ENCODE results near the gene MYH7. TPM values are rescaled to one million over a fixed set of nuclear protein-coding genes. Genes with fewer than 3 reads are reported as not detected.

The MYH7 gene
- total RNA-seq, 5 donors from 2014 or later (not counting 1 experiment from before 2014, with no cell fraction given), result not detected

DNA sequence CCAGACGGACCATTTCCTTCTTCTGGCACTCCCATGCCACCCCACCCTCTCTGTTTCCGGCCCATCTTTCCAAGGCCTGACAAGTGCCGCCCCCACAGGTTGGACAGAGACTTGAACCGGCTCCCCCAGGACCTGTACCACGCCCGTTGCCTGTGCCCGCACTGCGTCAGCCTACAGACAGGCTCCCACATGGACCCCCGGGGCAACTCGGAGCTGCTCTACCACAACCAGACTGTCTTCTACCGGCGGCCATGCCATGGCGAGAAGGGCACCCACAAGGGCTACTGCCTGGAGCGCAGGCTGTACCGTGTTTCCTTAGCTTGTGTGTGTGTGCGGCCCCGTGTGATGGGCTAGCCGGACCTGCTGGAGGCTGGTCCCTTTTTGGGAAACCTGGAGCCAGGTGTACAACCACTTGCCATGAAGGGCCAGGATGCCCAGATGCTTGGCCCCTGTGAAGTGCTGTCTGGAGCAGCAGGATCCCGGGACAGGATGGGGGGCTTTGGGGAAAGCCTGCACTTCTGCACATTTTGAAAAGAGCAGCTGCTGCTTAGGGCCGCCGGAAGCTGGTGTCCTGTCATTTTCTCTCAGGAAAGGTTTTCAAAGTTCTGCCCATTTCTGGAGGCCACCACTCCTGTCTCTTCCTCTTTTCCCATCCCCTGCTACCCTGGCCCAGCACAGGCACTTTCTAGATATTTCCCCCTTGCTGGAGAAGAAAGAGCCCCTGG lies 59.8 kb downstream of the MYH7 start:
- Histone ChIP-seq H3K36me3 (ENCODE audit: control insufficient read depth in 2 of 2, extremely low read depth in 1 of 2, insufficient read depth in 1 of 2, low read length in 1 of 2) (no peaks in the 10 kb centered on the region), H3K4me1 (ENCODE audit: control insufficient read depth in 1 of 2, extremely low read depth in 1 of 2, insufficient read depth in 2 of 2, low read length in 2 of 2) (no peaks in the 10 kb centered on the region), H3K27me3 (replicated peaks in 1 of 2; ENCODE audit: control insufficient read depth in 2 of 2, extremely low read depth in 1 of 2, insufficient read depth in 2 of 2, low read length in 1 of 2) (peaks cover 0 to 39% of the 10 kb centered on the region in 2 experiments), H3K4me3 (ENCODE audit: control insufficient read depth in 1 of 2, extremely low read depth in 1 of 2, low read length in 1 of 2) (no peak overlapping the region), H3K9me3 (no peaks in the 10 kb centered on the region), H3K27ac (ENCODE audit: low read length) (no peak overlapping the region)
- Mint-ChIP-seq H3K4me1 (no peaks in the 10 kb centered on the region), H3K27me3 (peaks cover 3 to 9% of the 10 kb centered on the region in 2 donors), H3K36me3 (no peaks in the 10 kb centered on the region), H3K9me3 (no peaks in the 10 kb centered on the region), H3K27ac (no peak overlapping the region), H3K4me3 (no peak overlapping the region)
- ATAC-seq (replicated peaks in 1 of 4) (no peak), DNase-seq (no peak)
- WGBS (ENCODE audit: insufficient coverage), result 89% methylated on average over 16 of the region's 21 CpGs
- POLR2A ChIA-PET, result no interaction called here
- CTCF ChIA-PET, result no interaction called here

DNA sequence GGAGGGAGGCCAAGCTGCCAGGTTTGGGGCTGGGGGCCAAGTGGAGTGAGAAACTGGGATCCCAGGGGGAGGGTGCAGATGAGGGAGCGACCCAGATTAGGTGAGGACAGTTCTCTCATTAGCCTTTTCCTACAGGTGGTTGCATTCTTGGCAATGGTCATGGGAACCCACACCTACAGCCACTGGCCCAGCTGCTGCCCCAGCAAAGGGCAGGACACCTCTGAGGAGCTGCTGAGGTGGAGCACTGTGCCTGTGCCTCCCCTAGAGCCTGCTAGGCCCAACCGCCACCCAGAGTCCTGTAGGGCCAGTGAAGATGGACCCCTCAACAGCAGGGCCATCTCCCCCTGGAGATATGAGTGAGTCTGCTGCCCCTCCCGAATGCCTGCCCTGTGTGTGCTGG lies 62.4 kb downstream of the MYH7 start:
- Histone ChIP-seq H3K27ac (ENCODE audit: low read length) (no peak overlapping the region), H3K36me3 (ENCODE audit: control insufficient read depth in 2 of 2, extremely low read depth in 1 of 2, insufficient read depth in 1 of 2, low read length in 1 of 2) (no peaks in the 10 kb centered on the region), H3K27me3 (replicated peaks in 1 of 2; ENCODE audit: control insufficient read depth in 2 of 2, extremely low read depth in 1 of 2, insufficient read depth in 2 of 2, low read length in 1 of 2) (peaks cover under 1 to 20% of the 10 kb centered on the region in 2 experiments), H3K4me3 (ENCODE audit: control insufficient read depth in 1 of 2, extremely low read depth in 1 of 2, low read length in 1 of 2) (no peak overlapping the region), H3K9me3 (no peaks in the 10 kb centered on the region), H3K4me1 (ENCODE audit: control insufficient read depth in 1 of 2, extremely low read depth in 1 of 2, insufficient read depth in 2 of 2, low read length in 2 of 2) (no peaks in the 10 kb centered on the region)
- POLR2A ChIA-PET, result interaction anchor here in 1 of 2 donors (0.6 kb wide), 1 partner anchor 288 kb away, joined by 3 read pairs; no protein-coding TSS in a partner anchor
- ATAC-seq (replicated peaks in 1 of 4) (peak in 1 of 4 experiments; percentile 15), DNase-seq (no peak)
- Mint-ChIP-seq H3K36me3 (no peaks in the 10 kb centered on the region), H3K27me3 (peaks cover 9 to 11% of the 10 kb centered on the region in 2 donors), H3K9me3 (no peaks in the 10 kb centered on the region), H3K4me3 (no peak overlapping the region), H3K27ac (no peak overlapping the region), H3K4me1 (no peaks in the 10 kb centered on the region)
- CTCF ChIA-PET, result interaction anchor here in 1 of 2 donors (0.6 kb wide), 1 partner anchor 47 kb away, joined by 3 read pairs; no protein-coding TSS in a partner anchor
- WGBS (ENCODE audit: insufficient coverage), result 100% methylated on average over 1 of the region's 3 CpGs

DNA sequence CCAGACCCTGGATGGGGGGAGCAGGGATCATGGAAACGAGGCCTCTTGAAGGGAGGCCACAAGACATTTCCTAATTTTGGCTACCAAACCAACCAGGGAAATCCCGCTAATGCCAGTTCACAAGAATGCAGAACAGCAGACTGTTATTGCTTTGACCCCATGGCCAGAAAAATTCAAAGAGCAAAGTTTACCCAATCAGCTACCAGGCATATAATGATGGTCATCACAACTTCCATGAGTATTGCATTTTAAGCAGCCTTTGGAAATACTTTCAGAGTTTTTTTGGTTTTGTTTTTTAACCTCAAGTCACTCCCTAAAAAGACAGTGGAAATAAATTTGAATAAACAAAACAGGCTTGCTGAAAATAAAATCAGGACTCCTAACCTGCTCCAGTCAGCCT lies 63.0 kb downstream of the MYH7 start, which contains the start of gene IL25:
Gene IL25 (plus strand): TSS at position 301 of the 400 bp plus-strand sequence.
- ATAC-seq (replicated peaks in 1 of 4) (no peak), DNase-seq (no peak)
- Mint-ChIP-seq H3K4me1 (no peaks in the 10 kb centered on the region), H3K27ac (no peak within 1 kb of the TSS), H3K9me3 (no peaks in the 10 kb centered on the region), H3K36me3 (no peaks in the 10 kb centered on the region), H3K27me3 (peaks cover 13 to 16% of the 10 kb centered on the region in 2 donors), H3K4me3 (no peak within 1 kb of the TSS)
- 75% methylated on average over 1 of the region's 2 CpGs for WGBS (ENCODE audit: insufficient coverage)
- H3K4me3 ChIP-seq (ENCODE audit: control insufficient read depth in 1 of 2, extremely low read depth in 1 of 2, low read length in 1 of 2), result no peak within 1 kb of the TSS
- no peaks in the 10 kb centered on the region for H3K9me3 ChIP-seq
- H3K36me3 ChIP-seq (ENCODE audit: control insufficient read depth in 2 of 2, extremely low read depth in 1 of 2, insufficient read depth in 1 of 2, low read length in 1 of 2), result no peaks in the 10 kb centered on the region
- POLR2A ChIA-PET, result no interaction called here
- CTCF ChIA-PET, result no interaction called here
- H3K4me1 ChIP-seq (ENCODE audit: control insufficient read depth in 1 of 2, extremely low read depth in 1 of 2, insufficient read depth in 2 of 2, low read length in 2 of 2), result no peaks in the 10 kb centered on the region
- H3K27me3 ChIP-seq (replicated peaks in 1 of 2; ENCODE audit: control insufficient read depth in 2 of 2, extremely low read depth in 1 of 2, insufficient read depth in 2 of 2, low read length in 1 of 2), result peaks cover 3 to 21% of the 10 kb centered on the region in 2 experiments
- H3K27ac ChIP-seq (ENCODE audit: low read length), result no peak within 1 kb of the TSS

DNA sequence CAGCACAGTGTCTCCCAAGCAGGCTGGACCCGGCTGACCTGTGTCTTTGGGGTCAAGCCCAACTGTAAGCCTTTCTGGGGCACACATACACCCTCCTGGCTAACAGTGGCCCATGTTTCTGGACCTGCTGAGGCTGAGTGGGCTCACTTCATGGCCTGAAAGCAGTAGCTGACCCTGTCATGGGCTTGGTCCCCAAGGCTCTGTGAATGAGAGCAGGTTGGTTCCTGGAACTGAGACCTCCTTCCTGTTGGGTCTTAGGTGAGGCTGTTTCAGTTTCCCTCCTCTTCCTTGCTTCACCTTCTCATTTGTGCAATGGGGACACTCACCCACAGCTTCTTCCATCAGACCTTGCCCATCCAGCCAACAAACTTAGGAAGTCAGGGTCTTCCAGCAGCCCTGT lies 63.6 kb downstream of the MYH7 start:
- H3K27ac ChIP-seq (ENCODE audit: low read length), result no peak overlapping the region
- Mint-ChIP-seq H3K27ac (no peak overlapping the region), H3K4me1 (peaks cover 0 to 2% (median 0%) of the 10 kb centered on the region in 3 donors), H3K36me3 (no peaks in the 10 kb centered on the region), H3K27me3 (peaks cover 19 to 20% of the 10 kb centered on the region in 2 donors), H3K9me3 (no peaks in the 10 kb centered on the region), H3K4me3 (no peak overlapping the region)
- DNase-seq, result no peak
- ChIA-PET POLR2A (no interaction called here), CTCF (no interaction called here)
- H3K4me3 ChIP-seq (ENCODE audit: control insufficient read depth in 1 of 2, extremely low read depth in 1 of 2, low read length in 1 of 2), result no peak overlapping the region
- no peaks in the 10 kb centered on the region for H3K9me3 ChIP-seq
- no peaks in the 10 kb centered on the region for H3K36me3 ChIP-seq (ENCODE audit: control insufficient read depth in 2 of 2, extremely low read depth in 1 of 2, insufficient read depth in 1 of 2, low read length in 1 of 2)
- ATAC-seq (replicated peaks in 1 of 4), result no peak
- H3K4me1 ChIP-seq (ENCODE audit: control insufficient read depth in 1 of 2, extremely low read depth in 1 of 2, insufficient read depth in 2 of 2, low read length in 2 of 2), result no peaks in the 10 kb centered on the region
- H3K27me3 ChIP-seq (replicated peaks in 1 of 2; ENCODE audit: control insufficient read depth in 2 of 2, extremely low read depth in 1 of 2, insufficient read depth in 2 of 2, low read length in 1 of 2), result peaks cover 4 to 22% of the 10 kb centered on the region in 2 experiments
- WGBS (ENCODE audit: insufficient coverage), result 60% methylated on average over 1 of the region's 1 CpG

DNA sequence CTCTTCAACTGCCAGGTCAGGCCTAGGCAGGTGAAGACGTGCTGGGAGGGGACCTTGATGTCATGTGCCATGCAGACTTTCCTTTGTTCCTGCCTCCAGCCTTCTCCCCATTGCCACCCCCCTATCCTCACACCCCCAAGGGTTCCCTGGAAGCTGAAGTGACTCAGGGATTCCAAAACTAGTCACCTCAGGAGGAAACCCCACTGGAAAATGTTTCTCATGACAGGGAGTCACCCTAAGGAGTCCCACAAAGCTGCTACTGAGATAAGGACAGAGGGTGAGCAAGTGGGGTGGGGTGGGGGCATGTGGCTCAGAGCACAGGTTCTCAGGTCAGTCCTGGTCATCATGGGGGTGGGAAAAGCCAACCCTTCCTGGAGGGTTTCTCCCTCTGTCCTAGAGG lies 65.2 kb downstream of the MYH7 start:
- Histone ChIP-seq H3K27ac (ENCODE audit: low read length) (no peak overlapping the region), H3K9me3 (no peaks in the 10 kb centered on the region), H3K36me3 (ENCODE audit: control insufficient read depth in 2 of 2, extremely low read depth in 1 of 2, insufficient read depth in 1 of 2, low read length in 1 of 2) (no peaks in the 10 kb centered on the region), H3K4me1 (ENCODE audit: control insufficient read depth in 1 of 2, extremely low read depth in 1 of 2, insufficient read depth in 2 of 2, low read length in 2 of 2) (peaks cover 0 to 2% of the 10 kb centered on the region in 2 experiments), H3K27me3 (replicated peaks in 1 of 2; ENCODE audit: control insufficient read depth in 2 of 2, extremely low read depth in 1 of 2, insufficient read depth in 2 of 2, low read length in 1 of 2) (peaks cover 6 to 32% of the 10 kb centered on the region in 2 experiments), H3K4me3 (ENCODE audit: control insufficient read depth in 1 of 2, extremely low read depth in 1 of 2, low read length in 1 of 2) (no peak overlapping the region)
- no peaks in the 10 kb centered on the region for H3K36me3 Mint-ChIP-seq
- no peak for ATAC-seq (replicated peaks in 1 of 4)
- peaks cover 0 to 2% (median 2%) of the 10 kb centered on the region in 3 donors for H3K4me1 Mint-ChIP-seq
- CTCF ChIA-PET, result interaction anchor here (0.6 to 1.6 kb wide), 3 partner anchors 10 to 1008 kb away, joined by 3 to 6 read pairs (median 3); no protein-coding TSS in a partner anchor
- H3K27ac Mint-ChIP-seq, result no peak overlapping the region
- no CpG with 5 or more reads among the region's 1 CpG for WGBS (ENCODE audit: insufficient coverage)
- H3K4me3 Mint-ChIP-seq, result no peak overlapping the region
- no peak for DNase-seq
- POLR2A ChIA-PET, result no interaction called here
- H3K9me3 Mint-ChIP-seq, result no peaks in the 10 kb centered on the region
- H3K27me3 Mint-ChIP-seq, result peaks cover 24 to 25% of the 10 kb centered on the region in 2 donors

DNA sequence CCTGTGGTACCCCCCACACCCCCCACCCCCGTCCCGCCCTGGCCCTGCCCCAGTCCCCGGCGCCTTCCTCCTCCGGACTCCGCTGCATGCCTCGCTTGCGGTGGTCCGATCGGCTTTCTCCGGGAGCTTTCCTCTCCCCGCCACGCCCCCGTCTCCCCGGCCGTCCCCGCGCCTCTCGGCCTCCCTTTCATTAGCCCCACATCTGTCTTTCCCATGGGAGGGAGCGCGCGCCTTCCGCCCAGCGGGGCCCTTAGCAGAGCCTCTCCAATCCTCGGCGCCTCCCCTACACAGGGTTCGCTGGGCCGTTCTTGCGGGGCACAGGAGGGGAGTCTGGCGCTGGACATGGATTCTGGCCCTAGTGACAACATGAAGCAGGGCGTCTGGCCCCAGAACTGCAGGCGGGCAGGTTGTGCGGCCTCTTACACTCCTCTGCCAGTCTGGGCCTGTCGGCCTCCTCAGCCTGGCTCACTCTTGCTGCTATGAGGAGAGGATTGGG lies 69.0 kb downstream of the MYH7 start:
- ATAC-seq (replicated peaks in 1 of 4) (no peak), DNase-seq (no peak)
- POLR2A ChIA-PET, result no interaction called here
- Histone ChIP-seq H3K36me3 (ENCODE audit: control insufficient read depth in 2 of 2, extremely low read depth in 1 of 2, insufficient read depth in 1 of 2, low read length in 1 of 2) (no peaks in the 10 kb centered on the region), H3K27ac (ENCODE audit: low read length) (no peak overlapping the region), H3K27me3 (replicated peaks in 1 of 2; ENCODE audit: control insufficient read depth in 2 of 2, extremely low read depth in 1 of 2, insufficient read depth in 2 of 2, low read length in 1 of 2) (peaks cover 11 to 51% of the 10 kb centered on the region in 2 experiments), H3K9me3 (no peaks in the 10 kb centered on the region), H3K4me1 (ENCODE audit: control insufficient read depth in 1 of 2, extremely low read depth in 1 of 2, insufficient read depth in 2 of 2, low read length in 2 of 2) (peaks cover 0 to 2% of the 10 kb centered on the region in 2 experiments), H3K4me3 (ENCODE audit: control insufficient read depth in 1 of 2, extremely low read depth in 1 of 2, low read length in 1 of 2) (no peak overlapping the region)
- H3K4me3 Mint-ChIP-seq, result peak overlapping the region in 1 of 3 donors; percentile 4
- no peaks in the 10 kb centered on the region for H3K36me3 Mint-ChIP-seq
- no peak overlapping the region for H3K27ac Mint-ChIP-seq
- peaks cover 0 to 5% (median 2%) of the 10 kb centered on the region in 3 donors for H3K4me1 Mint-ChIP-seq
- no peaks in the 10 kb centered on the region for H3K9me3 Mint-ChIP-seq
- 80% methylated on average over 28 of the region's 34 CpGs for WGBS (ENCODE audit: insufficient coverage)
- CTCF ChIA-PET, result no interaction called here
- H3K27me3 Mint-ChIP-seq, result peaks cover 33 to 43% of the 10 kb centered on the region in 2 donors

Data from T-cell (primary cell).